Parathyroid adenoma (tissue), 2 donors: ENCODE results near the gene CACNB2.

Experiments
- H2AFZ ChIP-seq: fragments of 300-600 bp; sonication (generic); one replicate; pipeline ENCODE4 v1.7.0; 2017; ENCODE audit warnings: antibody characterized with exemption, mild to moderate bottlenecking
- H3K27ac ChIP-seq: fragments of 300-600 bp; sonication (generic); one replicate; pipeline ENCODE4 v1.7.0; 2017
- H3K27me3 ChIP-seq: fragments of 300-600 bp; sonication (generic); one replicate; pipeline ENCODE4 v1.7.0; 2017; ENCODE audit warnings: low read length; ENCODE audit not compliant: control insufficient read depth, insufficient read depth
- H3K36me3 ChIP-seq: fragments of 300-600 bp; sonication (generic); one replicate; pipeline ENCODE4 v1.7.0; 2017; ENCODE audit warnings: low read length; ENCODE audit not compliant: control insufficient read depth, insufficient read depth
- H3K4me1 ChIP-seq: fragments of 300-600 bp; sonication (generic); one replicate; pipeline ENCODE4 v1.7.0; 2017; ENCODE audit warnings: control low read depth
- H3K4me2 ChIP-seq: fragments of 300-600 bp; sonication (generic); one replicate; pipeline ENCODE4 v1.7.0; 2017; ENCODE audit warnings: low read length
- H3K4me3 ChIP-seq: fragments of 300-600 bp; sonication (generic); one replicate; pipeline ENCODE4 v1.7.0; 2017; ENCODE audit warnings: low read depth, low read length
- H3K79me2 ChIP-seq: fragments of 300-600 bp; sonication (generic); one replicate; pipeline ENCODE4 v1.7.0; 2017; ENCODE audit warnings: control low read depth
- H3K9ac ChIP-seq: fragments of 300-600 bp; sonication (generic); one replicate; pipeline ENCODE4 v1.7.0; 2017; ENCODE audit warnings: mild to moderate bottlenecking
- H3K9me3 ChIP-seq: fragments of 300-600 bp; sonication (generic); one replicate; pipeline ENCODE4 v1.7.0; 2017; ENCODE audit warnings: low read length; ENCODE audit not compliant: control insufficient read depth
- TF ChIP-seq, protein P1 (sequence below): fragments of 300-600 bp; sonication (generic); IDR thresholded peaks from one replicate; pipeline ENCODE4 v1.7.0; 2017; ENCODE audit warnings: antibody characterized with exemption, mild to moderate bottlenecking
- donor health status: primary hyperparathyroidism.

CACNB2 gene

DNA sequence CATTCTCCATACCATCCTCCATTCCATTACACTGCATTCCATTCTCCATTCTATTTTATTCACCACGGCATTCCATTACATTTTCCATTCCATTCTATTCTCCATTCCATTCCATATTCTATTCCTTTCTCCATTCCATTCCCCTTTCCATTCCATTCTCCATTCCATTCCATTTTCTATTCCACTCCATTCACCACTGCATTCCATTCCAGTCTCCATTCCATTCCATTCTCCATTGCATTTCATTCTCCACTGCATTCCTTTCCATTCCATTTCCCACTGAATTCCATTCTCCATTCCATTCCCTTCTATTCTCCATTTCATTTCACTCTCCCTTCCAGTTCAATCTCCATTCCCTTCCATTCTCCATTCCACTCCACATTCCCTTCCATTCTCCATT lies 431.6 kb downstream of the CACNB2 start:
- H3K79me2 ChIP-seq: no peaks in the 10 kb centered on the region
- H3K27me3 ChIP-seq: no peaks in the 10 kb centered on the region
- H3K36me3 ChIP-seq: no peaks in the 10 kb centered on the region
- H3K9ac ChIP-seq: no peak overlapping the region
- no peak overlapping the region for H2AFZ ChIP-seq
- H3K4me2 ChIP-seq: no peak overlapping the region
- no peaks in the 10 kb centered on the region for H3K4me1 ChIP-seq
- H3K4me3 ChIP-seq: no peak overlapping the region
- no peaks in the 10 kb centered on the region for H3K9me3 ChIP-seq
- H3K27ac ChIP-seq: no peak overlapping the region
- TF ChIP-seq, protein P1, sequence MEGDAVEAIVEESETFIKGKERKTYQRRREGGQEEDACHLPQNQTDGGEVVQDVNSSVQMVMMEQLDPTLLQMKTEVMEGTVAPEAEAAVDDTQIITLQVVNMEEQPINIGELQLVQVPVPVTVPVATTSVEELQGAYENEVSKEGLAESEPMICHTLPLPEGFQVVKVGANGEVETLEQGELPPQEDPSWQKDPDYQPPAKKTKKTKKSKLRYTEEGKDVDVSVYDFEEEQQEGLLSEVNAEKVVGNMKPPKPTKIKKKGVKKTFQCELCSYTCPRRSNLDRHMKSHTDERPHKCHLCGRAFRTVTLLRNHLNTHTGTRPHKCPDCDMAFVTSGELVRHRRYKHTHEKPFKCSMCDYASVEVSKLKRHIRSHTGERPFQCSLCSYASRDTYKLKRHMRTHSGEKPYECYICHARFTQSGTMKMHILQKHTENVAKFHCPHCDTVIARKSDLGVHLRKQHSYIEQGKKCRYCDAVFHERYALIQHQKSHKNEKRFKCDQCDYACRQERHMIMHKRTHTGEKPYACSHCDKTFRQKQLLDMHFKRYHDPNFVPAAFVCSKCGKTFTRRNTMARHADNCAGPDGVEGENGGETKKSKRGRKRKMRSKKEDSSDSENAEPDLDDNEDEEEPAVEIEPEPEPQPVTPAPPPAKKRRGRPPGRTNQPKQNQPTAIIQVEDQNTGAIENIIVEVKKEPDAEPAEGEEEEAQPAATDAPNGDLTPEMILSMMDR: no peak

DNA sequence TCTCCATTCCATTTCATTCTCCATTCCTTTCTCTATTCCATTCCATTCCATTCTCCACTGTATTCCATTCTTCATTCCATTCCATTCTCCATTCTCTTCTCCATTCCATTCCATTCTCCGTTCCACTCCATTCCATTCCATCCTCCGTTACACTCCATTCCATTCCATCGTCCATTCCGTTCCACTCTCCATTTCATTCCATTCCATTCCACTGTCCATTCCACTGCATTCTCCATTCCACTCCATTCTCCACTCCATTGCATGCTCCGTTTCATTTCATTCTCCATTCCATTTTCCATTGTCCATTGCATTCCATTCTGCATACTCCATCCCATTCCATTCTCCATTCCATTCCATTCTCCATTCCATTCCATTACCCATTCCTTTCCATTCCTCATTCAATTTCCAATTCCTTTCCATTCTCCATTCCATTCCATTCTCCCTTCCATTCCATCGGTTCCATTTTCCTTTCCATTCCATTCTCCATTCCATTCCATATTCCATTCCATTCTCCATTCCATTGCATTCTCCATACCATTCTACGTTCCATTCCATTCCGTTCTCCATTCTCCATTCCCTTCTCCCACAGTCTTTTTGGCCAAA lies 432.8 kb downstream of the CACNB2 start:
- H2AFZ ChIP-seq: no peak overlapping the region
- no peak overlapping the region for H3K9ac ChIP-seq
- H3K4me1 ChIP-seq: no peaks in the 10 kb centered on the region
- H3K36me3 ChIP-seq: no peaks in the 10 kb centered on the region
- no peaks in the 10 kb centered on the region for H3K9me3 ChIP-seq
- H3K4me3 ChIP-seq: no peak overlapping the region
- H3K79me2 ChIP-seq: no peaks in the 10 kb centered on the region
- TF ChIP-seq, protein P1: no peak
- no peak overlapping the region for H3K27ac ChIP-seq
- H3K27me3 ChIP-seq: no peaks in the 10 kb centered on the region
- H3K4me2 ChIP-seq: no peak overlapping the region

DNA sequence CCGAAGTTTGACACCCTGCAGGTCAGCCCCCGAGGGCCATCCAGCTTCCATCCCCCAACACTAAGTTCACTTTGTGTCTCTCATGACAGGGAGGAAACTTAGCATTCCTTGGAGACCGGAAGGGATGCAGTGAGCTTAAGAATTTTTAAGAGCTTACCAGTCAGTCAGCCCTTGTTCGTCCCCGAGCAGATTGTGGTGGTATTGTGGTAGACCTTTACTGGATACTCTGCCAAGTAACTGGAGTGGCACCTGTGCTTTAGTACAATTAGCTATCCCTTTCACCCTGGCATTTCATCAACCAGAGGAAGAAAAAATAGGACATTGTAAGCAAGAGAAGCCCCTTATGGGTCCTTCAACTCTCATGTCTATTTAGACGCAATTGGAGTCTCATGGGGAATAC lies 436.4 kb downstream of the CACNB2 start:
- no peaks in the 10 kb centered on the region for H3K36me3 ChIP-seq

DNA sequence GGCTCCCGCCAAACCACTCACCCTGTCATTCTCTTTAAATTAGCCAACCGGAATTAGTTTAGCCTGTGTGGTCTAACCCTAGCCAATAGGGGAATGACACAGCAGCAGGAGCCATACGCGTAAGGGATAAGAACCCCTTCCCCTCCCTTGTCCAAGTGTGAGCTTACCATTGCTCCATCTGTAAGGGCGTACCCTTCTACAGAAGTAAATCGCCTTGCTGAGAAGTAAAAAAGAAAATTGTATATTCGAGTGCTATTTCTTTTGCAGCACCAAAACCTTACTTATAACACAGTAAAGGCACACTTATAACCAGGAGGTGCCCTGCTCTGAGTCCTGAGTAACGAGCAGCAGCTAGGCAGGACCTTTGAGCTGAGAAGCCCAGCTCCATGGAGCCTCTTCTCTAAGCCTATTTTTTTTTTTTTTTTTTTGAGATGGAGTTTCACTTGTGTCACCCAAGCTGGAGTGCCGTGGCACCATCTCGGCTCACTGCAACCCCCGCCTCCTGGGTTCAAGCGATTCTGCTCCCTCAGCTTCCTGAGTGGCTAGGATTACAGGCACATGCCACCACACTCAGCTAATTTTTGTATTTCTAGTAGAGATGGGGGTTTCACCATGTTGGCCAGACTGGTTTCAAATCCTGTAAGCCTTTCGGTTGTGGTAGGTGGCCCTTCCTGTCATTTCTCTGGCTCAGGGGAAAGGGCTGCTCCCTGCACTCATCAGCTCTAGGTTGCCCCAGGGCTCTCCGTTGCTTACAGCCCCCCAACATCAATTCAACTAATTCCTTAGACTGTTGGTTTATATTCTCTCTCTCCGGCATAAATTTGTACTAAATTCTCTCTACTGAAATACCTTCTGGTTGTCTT lies 437.8 kb downstream of the CACNB2 start:
- Histone ChIP-seq H3K9ac (no peak overlapping the region), H3K27me3 (no peaks in the 10 kb centered on the region), H3K4me1 (no peaks in the 10 kb centered on the region), H3K36me3 (no peaks in the 10 kb centered on the region), H3K27ac (no peak overlapping the region), H3K4me2 (no peak overlapping the region), H3K4me3 (no peak overlapping the region), H3K79me2 (no peaks in the 10 kb centered on the region), H3K9me3 (no peaks in the 10 kb centered on the region), H2AFZ (no peak overlapping the region)
- TF ChIP-seq, protein P1: no peak

More for the DNA sequence above, 436.4 kb downstream of the CACNB2 start:
- TF ChIP-seq, protein P1: no peak
- Histone ChIP-seq H3K4me3 (no peak overlapping the region), H3K27ac (no peak overlapping the region), H3K4me2 (no peak overlapping the region), H3K4me1 (no peaks in the 10 kb centered on the region), H2AFZ (no peak overlapping the region), H3K27me3 (no peaks in the 10 kb centered on the region), H3K79me2 (no peaks in the 10 kb centered on the region), H3K9me3 (no peaks in the 10 kb centered on the region), H3K9ac (no peak overlapping the region)
